Mesenteric fat pad (tissue), 1 donor: ENCODE data around the gene SPINDOC. TPM values are rescaled to one million over a fixed set of nuclear protein-coding genes. Genes with fewer than 3 reads are reported as not detected.
"Not testable (repeated sequence)": the region's sequence is repeated elsewhere in the genome, so short reads cannot be mapped to it uniquely, and the experiment has no call there.

Experiments
- DNase-seq: peaks from one replicate; pipeline ENCODE4 v3.0.0-alpha.2; 2020; ENCODE audit warnings: low spot score
- total RNA-seq: library from RNA; stranded (reverse); fragmentation: NEBNext Ultra II Directional; extraction: Animal tissue kit (Norgen Biotek cat#: 25700); gene quantifications from one replicate; pipeline ENCODE4 v1.2.1, GENCODE V29; 2021
- donor health status: DM: yes; HTN: yes; CAD: no.

The SPINDOC gene
- total RNA-seq, 1 donor from 2014 or later, result 16.2 TPM

DNA sequence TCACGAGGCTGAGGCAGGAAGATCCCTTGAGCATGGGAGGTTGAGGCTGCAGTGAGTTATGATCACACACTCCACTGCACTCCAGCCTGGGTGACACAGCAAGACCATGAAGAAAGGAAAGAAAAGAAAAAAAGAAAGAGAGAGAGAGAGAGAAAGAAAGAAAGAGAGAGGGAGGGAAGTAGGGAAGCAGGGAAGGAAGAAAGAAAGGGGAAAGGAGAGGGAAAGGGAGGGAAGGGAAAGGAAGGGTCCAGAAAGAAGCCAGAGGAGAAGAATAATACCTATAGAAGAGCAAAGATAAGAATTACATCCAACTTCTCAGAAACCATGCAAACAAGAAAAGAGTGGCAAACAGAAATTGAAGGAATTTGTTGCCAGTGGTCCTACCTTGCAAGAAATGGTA, 27.4 kb upstream of the SPINDOC start:
- no peak for DNase-seq

DNA sequence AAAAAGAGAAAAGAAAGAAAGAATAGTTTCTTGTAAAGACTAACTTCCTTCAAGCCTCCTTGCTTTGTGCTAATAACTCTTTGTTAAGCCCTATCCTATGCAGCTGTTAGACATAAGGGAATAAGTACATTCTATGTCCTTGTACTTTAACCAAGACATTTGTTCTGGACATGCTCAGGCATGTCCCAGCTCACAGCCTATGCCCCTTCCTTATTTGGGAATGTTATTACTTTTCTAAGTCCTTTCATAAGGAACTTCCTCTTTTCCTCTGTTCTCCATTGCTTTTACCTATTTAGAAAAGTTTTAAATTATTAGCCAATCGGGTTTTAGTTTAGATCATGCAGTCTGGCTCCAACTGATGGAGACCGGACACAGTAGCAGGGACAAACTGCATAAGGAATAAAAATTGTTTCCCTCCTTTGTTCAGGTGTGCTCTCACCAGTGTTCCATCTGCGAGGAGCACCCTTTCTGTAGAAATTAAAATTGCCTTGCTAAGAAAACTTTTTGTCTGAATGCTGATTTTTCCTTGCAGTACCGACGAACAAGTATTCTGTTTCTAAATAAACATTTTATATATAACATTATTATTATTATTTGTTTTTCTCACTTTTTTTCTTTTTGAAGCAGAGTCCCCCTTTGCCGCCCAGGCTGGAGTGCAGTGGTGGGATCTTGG, 21.6 kb upstream of the SPINDOC start:
- DNase-seq, result no peak

DNA sequence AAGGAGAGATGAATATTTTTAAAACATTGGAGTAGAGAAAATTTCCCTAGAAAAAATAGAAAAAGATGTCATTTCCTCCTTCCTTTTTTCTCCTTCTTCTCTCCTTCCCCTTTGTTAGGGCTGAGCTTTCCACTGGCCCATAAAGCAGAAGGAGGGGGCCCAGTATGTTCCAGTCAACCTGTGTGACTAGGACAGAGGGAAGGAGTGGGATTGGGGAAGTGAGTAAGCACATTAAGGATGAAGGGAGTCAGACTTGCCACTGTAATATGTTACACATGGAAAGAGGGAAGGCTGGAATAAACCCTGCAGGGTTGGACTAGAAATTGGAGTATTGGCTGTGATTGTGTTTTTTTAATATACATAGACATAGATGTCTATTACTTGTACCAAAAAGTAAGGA, 20.1 kb upstream of the SPINDOC start:
- no peak for DNase-seq

DNA sequence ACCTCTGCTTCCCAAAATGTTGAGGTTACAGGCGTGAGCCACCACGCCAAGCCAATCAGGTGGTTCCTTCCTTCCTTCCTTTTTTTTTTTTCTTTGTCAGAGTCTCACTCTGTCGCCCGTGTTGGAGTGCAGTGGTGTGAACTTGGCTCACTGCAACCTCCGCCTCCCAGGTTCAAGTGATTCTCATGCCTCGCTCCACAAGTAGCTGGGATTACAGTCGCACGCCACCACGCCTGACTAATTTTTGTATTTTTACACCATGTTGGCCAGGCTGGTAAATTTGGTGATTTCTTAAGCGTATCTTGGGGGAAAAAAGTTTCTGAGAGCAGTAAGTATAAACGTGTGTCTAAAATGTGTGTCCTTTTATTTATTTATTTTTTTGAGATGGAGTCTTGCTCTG, 18.2 kb upstream of the SPINDOC start:
- DNase-seq, result no peak

DNA sequence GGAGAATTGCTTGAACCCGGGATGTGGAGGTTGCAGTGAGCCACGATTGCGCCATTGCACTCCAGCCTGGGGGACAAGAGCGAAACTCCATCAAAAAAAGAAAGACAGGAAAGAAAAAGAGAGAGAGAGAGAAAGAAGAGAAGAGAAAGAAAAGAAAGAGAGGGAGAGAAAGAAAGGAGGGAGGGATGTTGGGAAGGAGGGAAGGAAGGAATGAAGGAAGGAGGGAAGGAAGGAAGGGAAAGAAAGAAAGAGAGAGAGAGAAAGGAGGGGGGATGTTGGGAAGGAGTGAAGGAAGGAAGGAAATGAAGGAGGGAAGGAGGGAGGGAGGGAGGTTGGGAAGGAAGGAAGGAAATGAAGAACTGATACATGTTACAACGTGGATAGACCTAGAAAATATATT, 12.3 kb upstream of the SPINDOC start:
- no peak for DNase-seq

DNA sequence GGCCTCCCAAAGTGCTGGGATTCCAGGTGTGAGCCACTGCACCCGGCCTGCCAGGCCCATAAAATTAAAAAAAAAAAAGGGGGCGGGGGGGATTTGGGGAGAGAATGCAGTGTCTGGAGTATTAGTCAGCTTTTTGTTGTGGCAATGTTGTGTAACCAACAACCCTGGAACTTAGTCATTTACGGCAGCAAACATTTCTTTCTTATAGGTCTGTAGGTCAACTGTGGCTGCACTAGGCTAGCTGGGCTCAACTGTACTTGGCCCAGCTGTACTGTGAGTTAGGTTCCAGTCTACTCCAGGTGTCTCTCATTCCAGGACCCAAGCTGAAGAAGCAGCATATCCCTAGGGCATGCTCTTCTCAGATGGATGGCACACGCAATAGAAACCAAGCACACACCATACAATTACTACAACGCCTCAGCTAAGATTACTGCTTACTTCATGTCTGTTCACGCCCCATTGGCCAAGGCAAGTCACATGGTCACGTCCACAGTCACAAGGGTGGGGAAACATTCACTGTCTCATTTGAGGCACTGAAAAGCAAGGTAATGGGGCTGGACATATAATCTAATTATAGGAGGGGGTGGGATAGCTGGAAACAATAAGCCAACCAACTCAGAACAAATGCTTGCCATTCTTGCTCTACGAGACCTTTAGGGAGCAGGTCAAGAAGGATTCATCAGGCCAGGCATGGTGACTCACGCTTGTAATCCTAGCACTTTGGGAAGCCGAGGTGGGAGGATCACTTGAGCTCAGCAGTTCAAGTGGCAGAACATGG, 10.4 kb upstream of the SPINDOC start:
- no peak for DNase-seq

DNA sequence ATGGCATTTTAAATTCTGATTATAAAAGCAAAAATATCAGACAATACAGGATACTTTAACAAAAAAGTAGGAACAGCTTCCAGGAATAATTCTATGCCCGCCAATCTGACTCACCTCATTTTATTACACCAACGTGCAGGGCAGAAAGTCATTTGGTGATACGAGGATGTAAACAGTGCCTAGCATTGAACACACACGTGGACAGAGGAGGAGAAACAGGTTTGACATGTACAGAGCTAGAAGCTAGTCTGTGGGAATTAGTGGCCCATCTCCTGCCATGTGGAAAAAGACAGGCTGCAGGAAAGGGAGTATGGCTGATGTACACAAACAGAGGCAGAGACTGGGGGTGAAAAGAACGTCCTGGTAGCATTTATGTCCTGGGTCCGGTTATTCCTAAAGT, 9.0 kb upstream of the SPINDOC start:
- DNase-seq, result no peak

DNA sequence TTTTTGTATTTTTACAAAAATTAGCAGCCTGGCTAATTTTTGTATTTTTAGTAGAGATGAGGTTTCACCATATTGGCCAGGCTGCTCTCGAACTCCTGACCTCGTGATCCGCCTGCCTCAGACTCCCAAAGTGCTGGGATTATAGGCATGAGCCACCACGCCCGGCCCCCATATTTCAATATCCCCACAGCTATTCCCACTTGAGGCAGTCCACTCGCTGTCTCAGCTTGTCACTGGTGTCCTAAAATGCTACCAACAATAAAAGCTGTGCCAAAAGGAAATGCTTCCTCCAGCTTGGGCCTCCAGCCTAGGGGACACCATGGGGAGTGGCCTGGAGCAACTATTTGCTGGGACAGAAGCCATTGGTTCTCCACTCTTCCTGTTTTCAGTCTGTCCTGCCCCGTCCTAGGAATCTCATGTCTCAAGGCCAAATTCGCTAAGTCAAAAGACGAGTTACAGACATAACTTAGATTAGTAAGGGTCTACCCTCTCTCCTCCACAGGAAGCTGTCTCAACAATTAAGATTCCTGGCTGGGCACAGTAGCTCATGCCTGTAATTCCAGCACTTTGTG, 7.3 kb upstream of the SPINDOC start:
- no peak for DNase-seq

DNA sequence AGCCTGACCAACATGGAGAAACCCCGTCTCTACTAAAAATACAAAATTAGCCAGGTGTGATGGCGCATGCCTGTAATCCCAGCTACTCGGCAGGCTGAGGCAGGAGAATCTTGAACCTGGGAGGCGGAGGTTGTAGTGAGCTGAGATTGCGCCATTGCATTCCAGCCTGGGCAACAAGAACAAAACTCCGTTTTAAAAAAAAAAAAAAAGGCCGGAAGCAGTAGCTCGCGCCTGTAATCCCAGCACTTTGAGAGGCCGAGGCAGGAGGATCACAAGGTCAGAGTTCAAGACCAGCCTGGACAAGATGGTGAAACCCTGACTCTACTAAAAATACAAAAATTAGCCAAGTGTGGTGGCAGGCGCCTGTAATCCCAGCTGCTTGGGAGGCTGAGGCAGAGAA, 2.9 kb upstream of the SPINDOC start:
- not testable (repeated sequence) for DNase-seq

DNA sequence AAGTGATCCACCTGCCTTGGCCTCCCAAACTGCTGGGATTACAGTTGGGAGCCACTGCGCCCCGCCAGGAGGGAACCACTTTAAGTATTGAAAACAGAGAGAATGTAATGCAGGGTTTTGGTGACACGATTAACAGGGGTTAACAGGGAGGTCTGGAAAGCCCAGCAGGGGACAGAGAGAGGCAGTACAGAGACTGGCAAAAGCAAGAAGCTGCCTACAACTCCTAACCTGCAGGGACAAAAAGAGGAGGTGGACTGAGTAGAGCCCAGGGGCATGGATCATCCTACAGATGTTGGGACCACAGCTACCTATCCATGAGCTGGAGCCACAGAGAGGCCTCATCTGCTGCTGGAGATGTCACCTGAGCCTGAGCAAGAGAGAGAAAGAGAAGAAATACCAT, 1.7 kb upstream of the SPINDOC start:
- DNase-seq, result no peak

DNA sequence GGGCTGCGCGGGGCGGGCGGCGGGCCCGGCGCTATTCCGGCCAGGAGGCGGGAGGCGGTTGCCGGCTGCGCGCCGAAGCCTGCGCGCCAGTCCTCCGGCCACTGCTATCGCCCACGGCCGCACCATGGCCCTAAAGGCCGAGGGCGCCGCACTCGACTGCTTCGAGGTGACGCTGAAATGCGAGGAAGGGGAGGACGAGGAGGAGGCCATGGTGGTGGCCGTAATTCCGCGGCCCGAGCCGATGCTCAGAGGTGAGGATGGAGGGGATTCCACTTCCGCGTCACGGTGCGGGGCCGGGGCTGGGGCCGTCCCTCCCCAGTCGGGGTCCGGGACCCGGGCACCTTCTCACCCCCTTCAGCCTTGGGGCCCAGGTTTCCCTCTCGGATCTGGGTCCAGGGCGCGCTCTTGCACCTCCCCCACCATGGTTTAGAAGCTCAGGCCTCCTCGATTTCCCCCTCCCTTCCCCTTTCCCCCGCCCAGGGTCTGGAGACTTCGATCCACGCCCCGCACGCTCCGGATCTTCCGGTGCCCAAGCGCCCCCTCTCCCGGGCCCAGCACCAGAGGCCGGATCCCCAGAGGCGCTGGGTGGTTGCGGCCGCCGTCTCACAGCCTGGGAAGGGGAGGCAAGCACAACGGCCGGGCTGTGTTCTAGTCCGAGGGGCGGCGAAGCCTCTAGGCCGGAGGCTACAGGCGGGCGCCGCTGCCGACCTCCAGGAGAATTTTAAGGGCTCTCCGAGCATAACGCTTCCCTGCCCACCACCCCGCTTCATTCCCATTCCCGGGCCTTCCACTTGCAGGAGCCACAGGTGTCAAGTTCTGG, 517 bp downstream of the SPINDOC start:
- DNase-seq, result no peak

DNA sequence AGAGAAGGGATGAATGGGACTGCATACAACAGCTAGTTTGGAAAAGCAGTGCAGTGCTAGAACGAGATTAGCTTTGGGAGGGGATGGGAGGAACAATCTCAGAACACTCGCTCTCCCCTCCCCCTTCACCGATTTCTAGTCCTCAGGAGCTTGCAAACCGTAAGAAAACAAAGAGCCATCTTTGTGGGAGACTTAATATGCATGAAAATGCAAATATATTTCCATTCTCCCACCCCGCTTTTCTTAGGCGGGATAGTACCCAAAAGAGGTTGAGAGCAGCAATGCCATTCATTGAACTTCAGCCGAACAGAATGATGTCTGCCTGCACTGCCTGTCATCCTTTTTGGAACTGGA, 1.1 kb downstream of the SPINDOC start:
- DNase-seq, result no peak

DNA sequence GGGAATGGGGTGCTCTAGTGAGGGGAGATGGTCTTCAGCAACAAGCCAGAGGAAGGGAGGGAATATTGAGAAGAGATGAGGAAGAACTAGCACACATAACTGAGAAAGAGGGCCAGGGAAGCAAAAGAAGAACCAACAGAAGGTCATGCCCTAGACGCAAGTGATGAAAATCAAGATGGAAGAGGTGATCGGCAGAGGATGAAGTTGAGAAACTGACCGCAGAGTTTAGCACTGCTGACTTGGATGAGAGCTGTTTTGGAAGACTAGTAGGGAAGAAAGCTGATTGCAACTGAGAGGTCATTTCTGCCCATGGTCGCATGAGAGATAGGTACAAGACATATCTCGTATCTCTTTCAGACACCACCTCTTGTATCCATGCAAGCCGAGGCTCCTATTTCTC, 2.9 kb downstream of the SPINDOC start:
- no peak for DNase-seq

DNA sequence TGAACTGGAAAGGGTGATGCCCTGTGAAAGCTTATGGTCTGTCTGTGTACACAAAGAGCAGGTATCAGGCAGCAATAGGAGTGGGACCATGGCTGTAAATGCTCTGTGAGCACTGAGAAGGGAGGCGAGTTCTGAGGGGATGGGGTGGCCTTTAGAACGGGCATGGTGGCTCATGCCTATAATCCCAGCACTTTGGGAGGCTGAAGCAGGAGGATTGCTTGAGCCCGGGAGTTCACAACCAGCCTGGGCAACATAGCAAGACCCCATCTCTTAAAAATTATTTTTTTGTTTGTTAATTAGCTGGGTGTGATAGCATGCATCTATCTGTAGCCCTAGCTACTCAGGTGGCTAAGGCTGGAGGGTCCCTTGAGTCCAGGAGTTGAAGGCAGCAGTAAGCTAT, 3.5 kb downstream of the SPINDOC start:
- DNase-seq, result no peak

DNA sequence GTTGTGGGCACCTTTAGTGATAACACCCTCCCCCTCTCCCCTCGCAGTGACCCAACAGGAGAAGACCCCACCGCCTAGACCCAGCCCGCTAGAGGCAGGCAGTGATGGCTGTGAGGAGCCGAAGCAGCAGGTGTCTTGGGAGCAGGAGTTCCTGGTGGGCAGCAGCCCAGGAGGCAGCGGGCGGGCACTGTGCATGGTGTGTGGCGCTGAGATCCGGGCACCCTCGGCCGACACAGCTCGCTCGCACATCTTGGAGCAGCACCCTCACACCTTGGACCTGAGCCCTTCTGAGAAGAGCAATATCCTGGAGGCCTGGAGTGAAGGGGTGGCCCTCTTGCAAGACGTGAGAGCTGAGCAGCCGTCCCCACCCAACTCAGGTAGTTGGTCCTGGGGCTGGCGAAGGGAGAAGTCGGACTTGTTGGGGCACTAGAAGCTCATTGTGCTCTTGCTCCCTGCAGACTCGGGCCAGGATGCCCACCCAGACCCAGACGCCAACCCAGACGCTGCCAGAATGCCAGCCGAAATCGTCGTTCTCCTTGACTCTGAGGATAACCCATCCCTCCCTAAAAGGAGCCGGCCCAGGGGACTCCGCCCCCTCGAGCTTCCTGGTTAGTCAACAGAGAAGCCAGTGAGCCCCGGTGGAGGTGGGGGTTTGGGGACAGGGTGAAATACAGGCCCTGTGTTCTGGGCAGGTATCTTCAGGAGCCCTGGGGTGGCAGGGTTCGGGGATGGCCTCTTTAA, 4.7 kb downstream of the SPINDOC start:
- no peak for DNase-seq

DNA sequence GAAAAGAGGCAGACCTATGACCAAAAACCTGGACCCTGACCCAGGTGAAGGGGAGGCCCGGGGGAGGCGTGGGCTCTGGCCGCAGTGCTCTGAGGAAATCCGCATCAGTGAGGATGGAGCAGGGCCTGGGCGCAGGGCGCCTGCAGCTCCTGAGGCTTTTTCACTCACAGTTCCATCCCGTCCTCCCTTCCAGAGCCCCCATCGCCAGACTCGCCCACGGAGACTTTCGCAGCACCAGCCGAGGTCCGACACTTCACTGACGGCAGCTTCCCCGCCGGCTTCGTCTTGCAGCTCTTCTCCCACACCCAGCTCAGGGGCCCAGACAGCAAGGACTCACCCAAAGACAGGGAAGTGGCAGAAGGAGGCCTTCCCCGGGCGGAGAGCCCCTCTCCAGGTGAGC, 5.4 kb downstream of the SPINDOC start:
- no peak for DNase-seq

DNA sequence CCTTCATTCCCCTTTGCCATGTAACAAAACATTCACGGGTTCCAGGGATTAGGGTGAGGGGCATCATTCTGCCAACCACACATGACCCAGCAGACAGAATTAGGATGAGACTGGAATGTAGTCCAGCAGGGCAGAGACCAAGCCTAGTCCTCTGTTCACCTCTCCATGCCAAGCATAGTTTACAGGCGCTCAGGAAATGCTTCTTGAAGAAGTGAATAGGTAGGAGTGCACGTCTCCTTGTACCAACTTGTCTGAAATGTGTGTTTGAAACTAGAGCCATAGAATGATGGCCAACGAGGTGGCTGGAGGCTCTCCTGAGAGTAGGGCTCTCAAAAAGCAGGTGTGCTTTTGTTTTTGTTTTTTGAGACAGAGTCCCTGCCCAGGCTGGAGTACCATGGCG, 8.2 kb downstream of the SPINDOC start:
- DNase-seq, result no peak

DNA sequence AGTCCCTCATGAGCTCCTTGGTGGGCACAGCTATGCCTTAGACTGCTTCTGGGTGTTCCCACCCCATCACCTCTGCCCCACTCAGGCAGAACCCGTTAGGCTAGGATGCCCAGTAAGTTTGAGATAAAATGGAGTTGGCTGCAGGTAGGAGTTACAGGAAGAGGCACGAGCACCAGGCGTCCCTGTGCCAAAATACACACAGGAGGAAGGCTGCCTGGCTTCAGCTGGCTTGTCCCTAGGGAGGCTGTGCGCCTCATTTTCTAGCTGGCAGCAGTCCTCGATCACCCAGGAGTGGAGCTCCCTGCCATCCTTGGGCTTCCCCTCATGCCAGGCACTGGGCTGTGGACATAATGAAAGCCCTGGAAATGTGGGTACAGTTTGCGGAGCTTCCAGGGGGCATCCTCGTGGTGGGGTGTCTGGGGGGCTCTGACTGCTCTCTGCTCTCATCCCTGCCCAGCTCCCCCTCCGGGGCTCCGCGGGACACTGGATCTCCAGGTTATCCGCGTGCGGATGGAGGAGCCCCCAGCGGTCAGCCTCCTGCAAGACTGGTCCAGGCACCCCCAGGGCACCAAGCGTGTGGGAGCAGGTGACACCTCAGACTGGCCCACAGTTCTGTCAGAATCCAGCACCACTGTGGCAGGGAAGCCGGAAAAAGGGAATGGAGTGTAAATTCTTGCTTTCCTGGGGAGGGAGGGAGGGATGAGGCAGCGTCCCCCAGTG, 13.4 kb downstream of the SPINDOC start:
- no peak for DNase-seq

DNA sequence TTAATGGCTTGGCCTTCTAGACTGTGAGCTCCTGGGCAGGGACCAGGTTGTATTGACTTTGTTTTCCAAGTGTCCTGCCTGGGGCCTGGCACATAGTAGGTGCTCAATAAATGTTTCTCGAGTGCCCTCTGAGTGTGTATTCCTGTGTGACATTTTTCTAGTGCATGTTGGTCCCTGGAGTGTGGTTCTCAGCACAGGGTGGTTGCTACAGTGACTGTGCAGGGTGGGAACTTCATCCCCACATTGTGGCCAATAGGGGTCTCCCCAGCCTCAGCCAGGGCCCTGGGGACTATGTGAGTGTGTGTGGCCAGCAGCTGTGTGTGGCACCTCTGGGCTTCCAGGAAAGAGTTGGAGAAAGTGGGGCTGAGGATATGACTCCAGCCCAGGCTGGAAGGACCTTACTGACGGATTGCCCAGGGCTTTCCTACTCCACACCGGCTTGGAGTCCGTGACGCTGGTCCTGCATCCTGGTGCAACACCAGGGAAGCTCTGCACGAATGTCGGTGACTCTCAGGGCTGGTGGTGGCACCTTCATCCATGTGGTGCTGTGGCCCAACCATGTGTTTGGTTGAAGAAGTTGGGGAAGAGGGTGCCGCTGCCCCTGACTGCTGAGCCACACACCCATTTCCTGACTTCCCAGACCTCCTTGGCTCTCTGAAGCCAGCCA, 16.7 kb downstream of the SPINDOC start:
- no peak for DNase-seq

DNA sequence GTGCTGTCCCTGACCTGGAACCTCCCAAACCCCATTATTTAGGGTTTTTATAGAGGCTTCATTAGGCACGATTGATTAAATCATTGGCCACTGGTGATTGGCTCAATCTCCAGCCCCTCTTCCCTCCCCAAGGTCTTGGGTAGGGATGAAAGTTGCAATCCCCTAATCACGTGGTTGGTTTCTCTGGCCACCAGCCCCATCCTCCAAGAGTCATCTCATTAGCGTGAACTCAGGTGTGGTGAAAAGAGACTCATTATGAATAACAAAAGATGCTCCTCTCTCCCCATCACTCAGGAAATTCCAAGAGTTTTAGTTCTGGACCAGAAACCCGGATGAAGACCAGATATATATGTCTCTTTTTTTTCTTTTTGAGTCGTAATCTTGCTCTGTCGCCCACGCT, 18.1 kb downstream of the SPINDOC start:
- DNase-seq, result no peak
